Testis (tissue), 2 donors: Measurements from ENCODE around the gene STRIP1.

Source experiments
- POLR2A ChIP-seq: fragments of 450-650 bp; IDR thresholded peaks from one replicate; pipeline ENCODE4 v1.6.1; 2017; ENCODE audit warnings: antibody characterized with exemption, mild to moderate bottlenecking, moderate library complexity
- TF ChIP-seq, protein P1 (sequence below), 3 experiments: fragments of 450-650 bp in 2 of 3; fragments of 200-600 bp in 1 of 3; sonication (generic) in 1 of 3; IDR thresholded peaks; one replicate each; pipeline ENCODE4 v1.5.1; 2016 to 2019; ENCODE audit warnings: antibody characterized with exemption in 3 of 3, mild to moderate bottlenecking in 2 of 3, moderate library complexity in 1 of 3

GRCh38 chr1:110086961-110087360 lies 52.5 kb downstream of the STRIP1 start:
- TF ChIP-seq, protein P1, sequence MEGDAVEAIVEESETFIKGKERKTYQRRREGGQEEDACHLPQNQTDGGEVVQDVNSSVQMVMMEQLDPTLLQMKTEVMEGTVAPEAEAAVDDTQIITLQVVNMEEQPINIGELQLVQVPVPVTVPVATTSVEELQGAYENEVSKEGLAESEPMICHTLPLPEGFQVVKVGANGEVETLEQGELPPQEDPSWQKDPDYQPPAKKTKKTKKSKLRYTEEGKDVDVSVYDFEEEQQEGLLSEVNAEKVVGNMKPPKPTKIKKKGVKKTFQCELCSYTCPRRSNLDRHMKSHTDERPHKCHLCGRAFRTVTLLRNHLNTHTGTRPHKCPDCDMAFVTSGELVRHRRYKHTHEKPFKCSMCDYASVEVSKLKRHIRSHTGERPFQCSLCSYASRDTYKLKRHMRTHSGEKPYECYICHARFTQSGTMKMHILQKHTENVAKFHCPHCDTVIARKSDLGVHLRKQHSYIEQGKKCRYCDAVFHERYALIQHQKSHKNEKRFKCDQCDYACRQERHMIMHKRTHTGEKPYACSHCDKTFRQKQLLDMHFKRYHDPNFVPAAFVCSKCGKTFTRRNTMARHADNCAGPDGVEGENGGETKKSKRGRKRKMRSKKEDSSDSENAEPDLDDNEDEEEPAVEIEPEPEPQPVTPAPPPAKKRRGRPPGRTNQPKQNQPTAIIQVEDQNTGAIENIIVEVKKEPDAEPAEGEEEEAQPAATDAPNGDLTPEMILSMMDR (IDR thresholded peaks at IDR 0.05), result no peak
- no peak for TF ChIP-seq POLR2A
